Measurements from ENCODE around the gene POTEB3. TPM values are rescaled to one million over a fixed set of nuclear protein-coding genes. Genes with fewer than 3 reads are reported as not detected.
"Not testable (repeated sequence)": the region's sequence is repeated elsewhere in the genome, so short reads cannot be mapped to it uniquely, and the experiment has no call there.

The POTEB3 gene
- total RNA-seq = not detected
- polyA plus RNA-seq = not detected
- long read RNA-seq, donor 1 = 0 reads
- long read RNA-seq, donor 2 = 0 reads

- H3K27me3 ChIP-seq (replicated peaks in 1 of 7); H3K4me1 ChIP-seq; H3K27ac ChIP-seq; H3K36me3 ChIP-seq; H3K4me3 ChIP-seq; H3K9me3 ChIP-seq; DNase-seq; intact Hi-C loops (cut with DNase I; ENCODE audit: low total_unique reads): not testable (repeated sequence)
- WGBS, 5 donors = no CpG with 5 or more reads among the region's 35 CpGs
Measured at GRCh38 chr15:21440399-21440798, at the start of gene POTEB3. Gene POTEB3, minus strand, starts transcription at chr15:21440499. Its CDS starts 488 bp downstream, at chr15:21440011.

DNA sequence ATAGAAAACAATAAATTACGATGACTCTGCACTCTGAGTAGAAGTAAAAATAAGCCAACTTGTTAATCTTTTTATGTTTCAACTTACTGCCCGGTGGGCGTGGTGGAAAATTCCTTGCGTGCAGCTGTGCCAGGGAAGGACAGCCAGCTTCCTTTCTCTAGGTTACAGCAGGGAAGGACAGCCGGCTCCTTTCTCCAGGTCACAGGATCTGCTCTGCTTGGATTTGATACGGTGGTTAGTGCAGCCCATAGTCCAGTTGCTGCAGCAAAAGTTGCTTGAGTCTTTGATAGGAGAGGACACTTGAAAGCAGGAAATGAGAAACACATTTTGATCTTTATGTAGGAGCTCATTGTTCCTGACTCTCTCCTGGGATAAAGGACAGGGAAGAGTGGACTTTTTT lies 13.4 kb upstream of the POTEB3 start:
- 71 to 88% methylated on average over 1 of the region's 6 CpGs; no CpG with 5 or more reads in 3 of the 5 donors for WGBS, 5 donors
- H3K27ac ChIP-seq; DNase-seq; H3K4me3 ChIP-seq; H3K9me3 ChIP-seq; intact Hi-C loops (cut with DNase I; ENCODE audit: low total_unique reads); H3K27me3 ChIP-seq (replicated peaks in 1 of 7); H3K4me1 ChIP-seq; H3K36me3 ChIP-seq: not testable (repeated sequence)

DNA sequence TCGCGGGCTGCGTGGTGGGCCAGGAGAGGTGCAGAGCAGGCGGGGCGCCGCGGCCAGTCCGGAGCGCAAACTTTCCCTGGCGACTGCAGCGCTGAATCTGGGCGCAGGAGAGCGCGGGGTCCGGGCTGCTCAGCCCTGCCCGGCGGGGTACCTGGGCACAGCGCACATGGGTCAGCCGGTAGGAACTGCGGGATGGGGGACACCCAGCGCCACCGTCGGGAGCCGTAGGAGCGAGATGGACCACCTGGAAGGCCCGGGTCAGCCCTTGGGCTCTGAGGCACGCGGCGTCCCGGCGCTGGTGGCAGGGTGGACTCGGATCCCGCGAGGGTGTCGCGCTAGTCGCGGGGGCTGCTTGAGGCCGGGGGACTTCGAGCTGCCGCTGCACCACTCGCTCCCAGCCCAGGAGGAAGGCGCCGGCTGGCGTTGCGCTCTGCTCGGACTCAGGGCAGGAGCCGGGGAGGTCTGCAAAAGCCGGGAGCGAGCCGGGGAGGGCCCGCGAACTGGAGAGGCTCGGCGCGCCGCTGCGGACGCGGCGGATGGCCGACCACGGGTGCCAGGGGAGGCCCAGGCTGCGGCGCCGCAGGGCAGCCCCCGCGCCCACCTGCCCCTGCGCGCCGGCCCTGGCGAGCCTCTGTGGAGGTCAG lies 11.7 kb upstream of the POTEB3 start:
- H3K4me1 ChIP-seq; H3K36me3 ChIP-seq; H3K4me3 ChIP-seq; H3K27me3 ChIP-seq (replicated peaks in 1 of 7); DNase-seq; intact Hi-C loops (cut with DNase I; ENCODE audit: low total_unique reads); H3K27ac ChIP-seq; H3K9me3 ChIP-seq: not testable (repeated sequence)
- 28 to 54% methylated on average over 7 to 20 of the region's 72 CpGs; no CpG with 5 or more reads in 3 of the 5 donors for WGBS, 5 donors

GRCh38 chr15:21451487-21451886 lies 11.2 kb upstream of the POTEB3 start:
- intact Hi-C loops (cut with DNase I; ENCODE audit: low total_unique reads) = not testable (repeated sequence)
- no CpG with 5 or more reads among the region's 41 CpGs for WGBS, 5 donors

DNA sequence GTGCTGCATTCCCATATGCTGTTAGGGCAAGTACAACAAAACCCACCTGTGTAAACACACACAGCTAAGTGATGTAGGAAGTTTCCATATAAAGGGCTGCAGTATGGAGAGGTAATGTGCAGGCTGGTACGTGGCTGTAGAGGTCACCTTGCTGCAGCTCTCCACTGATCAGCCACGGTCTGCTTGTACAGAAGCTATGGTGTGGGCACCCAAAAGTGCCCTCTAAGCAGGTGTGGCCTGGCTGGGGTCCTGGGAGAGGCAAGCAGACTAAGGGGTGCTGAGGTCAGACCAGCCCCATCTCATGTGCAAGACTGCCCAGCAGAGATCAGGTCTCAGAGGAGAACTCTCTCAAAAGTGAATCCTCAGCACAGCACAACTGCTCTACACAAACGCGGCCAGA lies 32.9 kb downstream of the POTEB3 start:
- intact Hi-C loops (cut with DNase I; ENCODE audit: low total_unique reads) = not testable (repeated sequence)
- DNase-seq = peak; percentile 47

More at GRCh38 chr15:21451487-21451886, 11.2 kb upstream of the POTEB3 start:
- not testable (repeated sequence) for H3K4me3 ChIP-seq; H3K36me3 ChIP-seq; H3K27me3 ChIP-seq (replicated peaks in 1 of 7); DNase-seq; H3K9me3 ChIP-seq; H3K27ac ChIP-seq; H3K4me1 ChIP-seq

GRCh38 chr15:21401531-21401930 lies 38.8 kb downstream of the POTEB3 start:
- WGBS, 5 donors = 81 to 100% (median 85%) methylated on average over 2 to 4 of the region's 4 CpGs; no CpG with 5 or more reads in 2 of the 5 donors
- H3K9me3 ChIP-seq; intact Hi-C loops (cut with DNase I; ENCODE audit: low total_unique reads); H3K36me3 ChIP-seq; H3K27me3 ChIP-seq (replicated peaks in 1 of 7); H3K4me1 ChIP-seq; H3K4me3 ChIP-seq; H3K27ac ChIP-seq: not testable (repeated sequence)
- DNase-seq = peak; percentile 32

More for the DNA sequence above, 32.9 kb downstream of the POTEB3 start:
- H3K27ac ChIP-seq; H3K27me3 ChIP-seq (replicated peaks in 1 of 7); H3K4me1 ChIP-seq; H3K9me3 ChIP-seq; H3K36me3 ChIP-seq; H3K4me3 ChIP-seq: not testable (repeated sequence)
- 43 to 85% (median 61%) methylated on average over 1 to 2 of the region's 4 CpGs; no CpG with 5 or more reads in 1 of the 5 donors for WGBS, 5 donors

DNA sequence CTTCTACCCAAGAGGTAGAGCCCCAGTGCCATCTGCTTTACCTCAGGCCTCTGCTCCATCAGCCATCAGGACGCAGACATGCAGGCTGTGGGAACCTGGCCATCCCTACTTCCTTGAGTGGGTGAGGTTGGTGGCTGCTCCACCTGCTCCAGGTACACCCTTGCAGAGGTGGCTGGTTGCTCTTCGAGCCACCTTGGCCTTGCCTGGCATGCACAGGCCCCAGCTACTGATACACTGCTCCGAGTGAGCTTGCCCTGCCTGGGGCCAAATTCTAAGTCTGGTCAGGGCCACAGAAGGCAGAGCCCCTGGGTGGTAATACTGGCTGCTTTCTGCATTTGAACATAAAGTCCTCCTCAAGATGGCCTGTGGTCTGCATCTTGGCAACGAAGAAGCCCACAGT lies 41.2 kb downstream of the POTEB3 start:
- intact Hi-C loops (cut with DNase I; ENCODE audit: low total_unique reads); H3K27ac ChIP-seq; H3K9me3 ChIP-seq; H3K27me3 ChIP-seq (replicated peaks in 1 of 7); H3K36me3 ChIP-seq; H3K4me3 ChIP-seq; H3K4me1 ChIP-seq: not testable (repeated sequence)
- peak; percentile 60 for DNase-seq
- WGBS, 5 donors = 25 to 67% (median 66%) methylated on average over 2 to 3 of the region's 4 CpGs; no CpG with 5 or more reads in 2 of the 5 donors

GRCh38 chr15:21398511-21398910 lies 41.8 kb downstream of the POTEB3 start:
- 95 to 100% methylated on average over 4 of the region's 5 CpGs; no CpG with 5 or more reads in 3 of the 5 donors for WGBS, 5 donors
- intact Hi-C loops (cut with DNase I; ENCODE audit: low total_unique reads); H3K36me3 ChIP-seq; H3K9me3 ChIP-seq; H3K27ac ChIP-seq; H3K4me1 ChIP-seq; H3K4me3 ChIP-seq; H3K27me3 ChIP-seq (replicated peaks in 1 of 7): not testable (repeated sequence)
- peak; percentile 63 for DNase-seq

- intact Hi-C loops (cut with DNase I; ENCODE audit: low total_unique reads); H3K4me3 ChIP-seq; H3K36me3 ChIP-seq; H3K9me3 ChIP-seq; H3K27ac ChIP-seq; H3K4me1 ChIP-seq; H3K27me3 ChIP-seq (replicated peaks in 1 of 7): not testable (repeated sequence)
- peak; percentile 63 for DNase-seq
- 74% methylated on average over 2 of the region's 2 CpGs; no CpG with 5 or more reads in 4 of the 5 donors for WGBS, 5 donors
Measured at GRCh38 chr15:21397656-21398055, 42.6 kb downstream of the POTEB3 start.

GRCh38 chr15:21397186-21397585 lies 43.1 kb downstream of the POTEB3 start:
- intact Hi-C loops (cut with DNase I; ENCODE audit: low total_unique reads); H3K27me3 ChIP-seq (replicated peaks in 1 of 7); H3K9me3 ChIP-seq; H3K4me3 ChIP-seq; H3K36me3 ChIP-seq; H3K4me1 ChIP-seq; H3K27ac ChIP-seq: not testable (repeated sequence)
- 88 to 92% methylated on average over 1 of the region's 2 CpGs; no CpG with 5 or more reads in 3 of the 5 donors for WGBS, 5 donors
- DNase-seq = peak; percentile 45

DNA sequence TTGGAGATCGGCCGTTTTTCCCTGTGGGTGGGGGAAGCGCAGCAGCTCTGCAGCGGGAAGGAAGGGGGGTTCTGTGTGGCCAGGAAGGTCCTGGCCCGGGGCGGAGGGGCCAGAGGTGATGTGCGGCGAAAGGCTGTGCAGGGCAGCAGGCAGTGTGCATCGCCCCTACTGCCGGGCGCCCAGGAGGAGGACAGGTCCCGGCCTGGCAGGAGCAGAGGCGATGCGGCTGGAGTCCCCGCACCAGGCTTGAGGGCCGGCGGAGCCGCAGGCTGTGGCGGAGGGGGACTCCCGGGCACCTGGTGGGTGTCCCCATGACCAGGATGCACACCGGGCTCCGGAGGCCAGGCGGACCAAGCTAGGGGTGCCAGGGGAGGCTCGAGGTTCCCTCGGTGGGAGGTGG lies 54.3 kb downstream of the POTEB3 start:
- DNase-seq = peak; percentile 44

More for the DNA sequence above, 54.3 kb downstream of the POTEB3 start:
- H3K9me3 ChIP-seq; H3K36me3 ChIP-seq; intact Hi-C loops (cut with DNase I; ENCODE audit: low total_unique reads); H3K4me1 ChIP-seq; H3K4me3 ChIP-seq; H3K27me3 ChIP-seq (replicated peaks in 1 of 7); H3K27ac ChIP-seq: not testable (repeated sequence)
- WGBS, 5 donors = 100% methylated on average over 3 of the region's 25 CpGs; no CpG with 5 or more reads in 4 of the 5 donors

All from spleen (tissue), 13 donors.